Endothelial cell of umbilical vein (primary cell): Measurements from ENCODE around the gene JPH3. TPM values are rescaled to one million over a fixed set of nuclear protein-coding genes. Genes with fewer than 3 reads are reported as not detected.

Experiments used
- BruUV-seq: library from RNA; stranded (reverse); fragments of 400-500 nt; replicated peaks from 2 replicates; lab custom pipeline; 2021; lab: Mats Ljungman, UMichigan
- CTCF ChIA-PET: fragments of 300-600, 350-600 bp; sonication (Branson Sonifier 250); formaldehyde crosslinking; loops from one replicate; lab custom pipeline; 2021; ENCODE audit warnings: antibody characterized with exemption, inconsistent platforms; lab: Charles Lee
- POLR2A ChIA-PET: fragments of 300-600, 350-600 bp; sonication (Branson Sonifier 250); formaldehyde crosslinking; loops from one replicate; lab custom pipeline; 2021; ENCODE audit warnings: antibody characterized with exemption, inconsistent platforms; lab: Charles Lee
- DNase-seq: peaks from one replicate; pipeline ENCODE4 v3.0.0-alpha.2; 2011; ENCODE audit warnings: low read depth, low spot score
- FAIRE-seq: peaks from 2 replicates; lab custom pipeline; 2011; peaks lifted over from hg19 to GRCh38; lab: Jason Lieb, UNC
- H2AFZ ChIP-seq: 2 replicates; pipeline ENCODE4 v1.6.0; 2012; ENCODE audit warnings: low read depth, low read length, control low read depth, inconsistent platforms
- H3K27ac ChIP-seq: 2 replicates; pipeline ENCODE4 v1.5.1; 2011; ENCODE audit warnings: low read depth, mild to moderate bottlenecking, control low read depth, low read length, moderate library complexity; ENCODE audit not compliant: insufficient read depth
- H3K27me3 ChIP-seq, 2 experiments: 2 replicates each; pipeline versions ENCODE4 v1.6.0 to v1.6.1; 2011; ENCODE audit warnings: low read length in 2 of 2, mixed read lengths in 1 of 2; ENCODE audit not compliant: control insufficient read depth in 2 of 2, insufficient read depth in 2 of 2
- H3K36me3 ChIP-seq, 2 experiments: 2 replicates in 1 of 2; 3 replicates in 1 of 2; pipeline ENCODE4 v1.5.1; 2011; ENCODE audit warnings: low read length in 2 of 2, mild to moderate bottlenecking in 1 of 2, moderate library complexity in 1 of 2; ENCODE audit not compliant: control insufficient read depth in 2 of 2, insufficient read depth in 2 of 2; ENCODE audit errors: extremely low read depth in 1 of 2
- H3K4me1 ChIP-seq: 3 replicates; pipeline ENCODE4 v1.5.1; 2011; ENCODE audit warnings: mild to moderate bottlenecking, low read length; ENCODE audit not compliant: control insufficient read depth, insufficient read depth; ENCODE audit errors: extremely low read depth
- H3K4me2 ChIP-seq: 2 replicates; pipeline ENCODE4 v1.6.1; 2011; ENCODE audit warnings: low read length, control low read depth, mixed read lengths; ENCODE audit not compliant: insufficient read depth
- H3K4me3 ChIP-seq, 3 experiments: fragments of 200-600 bp in 1 of 3; sonication (generic), shearing (Covaris generic) in 1 of 3; replicated peaks in 1 of 3; 2 replicates each; pipeline ENCODE4 v1.5.1; 2011 to 2016; ENCODE audit warnings: control low read depth in 3 of 3, low read length in 3 of 3, mild to moderate bottlenecking in 2 of 3, inconsistent platforms in 1 of 3, low read depth in 1 of 3, moderate library complexity in 1 of 3; ENCODE audit not compliant: insufficient read depth in 1 of 3
- H3K79me2 ChIP-seq: 2 replicates; pipeline ENCODE4 v1.6.0; 2012; ENCODE audit warnings: low read length, inconsistent platforms; ENCODE audit not compliant: control insufficient read depth, insufficient read depth
- H3K9ac ChIP-seq: replicated peaks from 2 replicates; pipeline ENCODE3; 2011; ENCODE audit warnings: low read length, control low read depth; ENCODE audit not compliant: insufficient read depth; ENCODE audit errors: extremely low read depth
- H3K9me1 ChIP-seq: replicated peaks from 3 replicates; pipeline ENCODE4 v1.6.0; 2011; ENCODE audit warnings: mild to moderate bottlenecking, low read length; ENCODE audit not compliant: control insufficient read depth, insufficient read depth; ENCODE audit errors: extremely low read depth
- H3K9me3 ChIP-seq: replicated peaks from 2 replicates; pipeline ENCODE4 v1.5.1; 2012; ENCODE audit warnings: low read length, inconsistent platforms; ENCODE audit not compliant: control insufficient read depth, insufficient read depth
- H4K20me1 ChIP-seq: replicated peaks from 2 replicates; pipeline ENCODE3; 2011; ENCODE audit warnings: mild to moderate bottlenecking, low read length; ENCODE audit not compliant: control insufficient read depth, insufficient read depth; ENCODE audit errors: extremely low read depth
- EZH2 ChIP-seq: IDR thresholded peaks from 2 replicates; pipeline ENCODE4 v1.6.1; 2012; ENCODE audit warnings: borderline replicate concordance, low read depth, mild to moderate bottlenecking, moderate library complexity, low read length, inconsistent platforms; ENCODE audit not compliant: severe bottlenecking
- FOS ChIP-seq: IDR thresholded peaks from 2 replicates; pipeline ENCODE4 v1.6.1; 2011; ENCODE audit warnings: mild to moderate bottlenecking, low read length, moderate library complexity, borderline replicate concordance; ENCODE audit not compliant: insufficient read depth
- GATA2 ChIP-seq: IDR thresholded peaks from 2 replicates; pipeline ENCODE4 v1.7.0; 2011; ENCODE audit warnings: low read depth, mild to moderate bottlenecking, moderate library complexity, mixed read lengths, low read length; ENCODE audit not compliant: insufficient read length, insufficient read depth
- JUN ChIP-seq: IDR thresholded peaks from 2 replicates; pipeline ENCODE4 v1.6.1; 2011; ENCODE audit warnings: borderline replicate concordance, low read depth; ENCODE audit not compliant: insufficient read length, insufficient read depth
- MYC ChIP-seq: IDR thresholded peaks from one replicate; pipeline ENCODE4 v1.6.1; 2011; ENCODE audit warnings: mild to moderate bottlenecking, low read depth, low read length
- POLR2A ChIP-seq: IDR thresholded peaks from 2 replicates; pipeline ENCODE4 v1.6.1; 2012; ENCODE audit warnings: low read depth, mild to moderate bottlenecking, control low read depth, low read length
- POLR2AphosphoS5 ChIP-seq: IDR thresholded peaks from 2 replicates; pipeline ENCODE4 v1.6.1; 2012; ENCODE audit warnings: low read depth, mild to moderate bottlenecking, control low read depth, low read length, moderate library complexity; ENCODE audit not compliant: insufficient read depth
- dilution Hi-C: fragments of 300-500 bp; cut with MboI; formaldehyde crosslinking; loops from one replicate; pipeline ENCODE4 v1.15.0; 2019; ENCODE audit warnings: low sequenced_read_pairs; ENCODE audit not compliant: extremely low pct_ligation_motif_present
- intact Hi-C: fragments of 100-400 bp; cut with micrococcal nuclease; formaldehyde crosslinking; loops from one replicate; pipeline ENCODE4 v1.10.0; 2022
- polyA plus RNA-seq, 4 experiments: library from polyadenylated mRNA; depleted of rRNA in 3 of 4; stranded (reverse) in 3 of 4; unstranded in 1 of 4; fragments of >200 nt; gene quantifications; 2 replicates each; pipeline versions ENCODE4 v1.2.1 to v1.2.3, GENCODE V29; 2011 to 2012; ENCODE audit warnings: missing spikeins in 1 of 4
- total RNA-seq: library from RNA; stranded (reverse); gene quantifications from 2 replicates; pipeline ENCODE4 v1.2.3, GENCODE V29; 2021
- TF ChIP-seq, protein P1 (sequence below): IDR thresholded peaks from 2 replicates; pipeline ENCODE4 v1.6.1; 2011; ENCODE audit not compliant: insufficient read depth, insufficient read length
- TF ChIP-seq, protein P2 (sequence below), 2 donors: IDR thresholded peaks; 1 replicate in 1 of 2; 2 replicates in 1 of 2; pipeline ENCODE4 v1.5.1; 2011; ENCODE audit warnings: low read length in 2 of 2, mild to moderate bottlenecking in 2 of 2, moderate library complexity in 2 of 2, control low read depth in 1 of 2, inconsistent platforms in 1 of 2, low read depth in 1 of 2; ENCODE audit not compliant: insufficient read depth in 1 of 2; ENCODE audit errors: extremely low read depth in 1 of 2

Gene JPH3
- total and polyA plus RNA-seq, 2 donors (not counting 3 experiments of a cell fraction or from before 2014, with no cell fraction given), result 0.22 to 0.30 TPM

DNA sequence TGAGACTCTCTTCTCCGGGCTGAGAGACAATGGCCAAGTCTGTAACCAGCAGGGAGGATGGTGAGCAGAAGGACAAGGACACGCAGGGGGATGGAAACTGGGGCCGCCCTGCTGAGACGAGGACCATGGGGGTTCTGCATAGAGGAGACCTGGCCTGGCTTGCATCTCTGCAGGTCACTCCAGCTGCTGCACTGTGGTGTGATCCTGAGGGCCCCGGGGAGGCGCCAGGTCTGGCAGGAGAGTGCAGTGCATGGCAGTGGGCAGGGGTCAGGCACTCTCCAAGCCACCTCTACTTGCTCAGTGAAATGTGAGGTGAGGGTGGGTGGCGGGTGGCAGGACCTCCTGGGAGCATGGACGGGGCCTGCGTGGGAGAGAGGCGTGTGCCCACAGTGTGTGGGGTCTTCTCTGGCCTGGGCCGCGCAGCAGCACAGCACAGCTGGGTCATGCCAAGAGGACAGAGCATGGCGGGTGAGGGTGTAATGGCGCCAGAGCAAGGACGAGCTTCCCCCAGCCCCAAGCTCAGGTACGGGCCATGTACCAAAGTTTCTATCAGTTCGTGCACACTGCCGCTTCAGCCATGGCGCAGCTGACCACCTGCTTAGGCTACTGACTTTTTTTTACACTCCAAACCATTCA lies 120.4 kb downstream of the JPH3 start:
- no peak overlapping the region for H3K9ac ChIP-seq
- peaks cover 6% of the 10 kb centered on the region for H3K4me1 ChIP-seq
- DNase-seq, result no peak
- H3K9me3 ChIP-seq, result no peaks in the 10 kb centered on the region
- no peak for FAIRE-seq
- dilution Hi-C loops, result no loop called here
- peaks cover 6 to 8% of the 10 kb centered on the region in 2 experiments for H3K36me3 ChIP-seq
- TF ChIP-seq FOS (no peak), JUN (no peak), EZH2 (no peak), POLR2AphosphoS5 (no peak), MYC (no peak), POLR2A (no peak), GATA2 (no peak)
- TF ChIP-seq, protein P1, sequence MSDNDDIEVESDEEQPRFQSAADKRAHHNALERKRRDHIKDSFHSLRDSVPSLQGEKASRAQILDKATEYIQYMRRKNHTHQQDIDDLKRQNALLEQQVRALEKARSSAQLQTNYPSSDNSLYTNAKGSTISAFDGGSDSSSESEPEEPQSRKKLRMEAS, result no peak
- TF ChIP-seq, protein P2, sequence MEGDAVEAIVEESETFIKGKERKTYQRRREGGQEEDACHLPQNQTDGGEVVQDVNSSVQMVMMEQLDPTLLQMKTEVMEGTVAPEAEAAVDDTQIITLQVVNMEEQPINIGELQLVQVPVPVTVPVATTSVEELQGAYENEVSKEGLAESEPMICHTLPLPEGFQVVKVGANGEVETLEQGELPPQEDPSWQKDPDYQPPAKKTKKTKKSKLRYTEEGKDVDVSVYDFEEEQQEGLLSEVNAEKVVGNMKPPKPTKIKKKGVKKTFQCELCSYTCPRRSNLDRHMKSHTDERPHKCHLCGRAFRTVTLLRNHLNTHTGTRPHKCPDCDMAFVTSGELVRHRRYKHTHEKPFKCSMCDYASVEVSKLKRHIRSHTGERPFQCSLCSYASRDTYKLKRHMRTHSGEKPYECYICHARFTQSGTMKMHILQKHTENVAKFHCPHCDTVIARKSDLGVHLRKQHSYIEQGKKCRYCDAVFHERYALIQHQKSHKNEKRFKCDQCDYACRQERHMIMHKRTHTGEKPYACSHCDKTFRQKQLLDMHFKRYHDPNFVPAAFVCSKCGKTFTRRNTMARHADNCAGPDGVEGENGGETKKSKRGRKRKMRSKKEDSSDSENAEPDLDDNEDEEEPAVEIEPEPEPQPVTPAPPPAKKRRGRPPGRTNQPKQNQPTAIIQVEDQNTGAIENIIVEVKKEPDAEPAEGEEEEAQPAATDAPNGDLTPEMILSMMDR (IDR thresholded peaks at IDR 0.05; ENCODE audit: extremely low read depth in 1 of 2, insufficient read depth in 1 of 2, low read depth in 1 of 2, low read length in 2 of 2), result no peak
- CTCF ChIA-PET, result interaction anchor here (0.7 to 1.4 kb wide), 8 partner anchors 12 to 149 kb away, joined by 3 to 15 read pairs (median 3); no protein-coding TSS in a partner anchor
- no peaks in the 10 kb centered on the region for H3K27me3 ChIP-seq
- intact Hi-C loops, result no loop called here
- H3K27ac ChIP-seq, result no peak overlapping the region
- H2AFZ ChIP-seq, result no peak overlapping the region
- H3K4me3 ChIP-seq, result no peak overlapping the region
- no peaks in the 10 kb centered on the region for H3K9me1 ChIP-seq
- no peaks in the 10 kb centered on the region for H3K79me2 ChIP-seq
- POLR2A ChIA-PET, result no interaction called here
- no peaks in the 10 kb centered on the region for H4K20me1 ChIP-seq
- no peak overlapping the region for H3K4me2 ChIP-seq
- no TSS peak for BruUV-seq
